Measurements from ENCODE around the gene SGMS1.
"Not testable (repeated sequence)": the region's sequence is repeated elsewhere in the genome, so short reads cannot be mapped to it uniquely, and the experiment has no call there.

Gene SGMS1

DNA sequence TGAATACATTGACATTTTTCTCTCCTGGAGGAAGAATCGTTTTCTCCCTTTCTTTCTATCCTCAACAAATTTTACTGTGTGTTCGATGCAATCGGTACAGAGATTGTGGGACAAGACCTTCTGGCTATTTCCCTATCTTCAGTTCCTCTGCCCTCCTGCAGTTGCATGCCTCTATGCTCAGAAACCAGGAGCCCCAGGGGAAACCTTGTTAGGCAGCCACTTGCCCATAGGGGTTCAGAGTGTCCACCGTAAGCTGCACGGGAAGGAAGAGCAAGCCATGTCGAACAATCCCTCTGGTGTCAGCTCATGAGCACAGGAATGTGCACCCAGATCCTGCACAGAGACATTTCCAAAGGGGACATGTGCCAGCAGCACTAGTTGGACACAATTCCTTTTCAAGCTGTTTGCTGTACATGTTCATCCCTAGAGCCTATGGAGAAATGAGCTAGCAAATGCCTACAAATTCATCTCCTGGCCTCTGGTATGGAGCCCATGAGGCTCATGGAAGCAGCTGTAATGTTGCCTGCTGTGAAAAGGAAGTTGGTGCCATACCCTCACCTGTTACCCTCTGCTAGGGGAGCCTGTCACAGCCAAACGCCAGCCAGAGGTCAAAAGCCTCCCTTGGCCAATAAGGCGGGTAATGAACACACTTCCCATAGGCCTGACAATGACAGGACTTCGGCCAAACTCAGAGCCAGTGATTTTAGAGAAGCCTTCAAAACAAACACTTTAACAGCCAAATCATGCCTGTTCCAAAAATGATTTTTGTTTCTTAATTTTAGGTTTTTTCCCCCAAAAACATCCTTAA is 336.6 kb downstream of the SGMS1 start:
- DNase-seq, result no peak

DNA sequence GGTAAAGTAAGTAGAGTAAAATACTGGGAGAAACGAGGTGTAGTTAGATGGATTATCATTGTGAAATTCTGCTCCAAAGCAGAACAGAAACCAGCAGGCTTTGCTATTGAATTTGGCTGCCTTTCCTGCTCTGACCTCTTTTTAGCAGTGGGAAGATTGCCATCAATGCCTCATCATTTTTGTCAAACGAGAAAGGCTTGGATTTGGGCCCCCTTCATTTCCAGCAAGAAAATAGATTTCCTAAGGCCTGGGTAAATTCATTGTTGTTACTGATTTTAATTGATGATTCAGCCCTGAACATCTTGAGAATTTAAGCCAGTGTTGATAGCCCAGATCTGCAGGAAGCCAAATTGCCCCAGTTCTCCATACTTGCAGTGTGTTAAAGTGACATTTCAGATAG is 337.2 kb downstream of the SGMS1 start:
- no peak for DNase-seq

DNA sequence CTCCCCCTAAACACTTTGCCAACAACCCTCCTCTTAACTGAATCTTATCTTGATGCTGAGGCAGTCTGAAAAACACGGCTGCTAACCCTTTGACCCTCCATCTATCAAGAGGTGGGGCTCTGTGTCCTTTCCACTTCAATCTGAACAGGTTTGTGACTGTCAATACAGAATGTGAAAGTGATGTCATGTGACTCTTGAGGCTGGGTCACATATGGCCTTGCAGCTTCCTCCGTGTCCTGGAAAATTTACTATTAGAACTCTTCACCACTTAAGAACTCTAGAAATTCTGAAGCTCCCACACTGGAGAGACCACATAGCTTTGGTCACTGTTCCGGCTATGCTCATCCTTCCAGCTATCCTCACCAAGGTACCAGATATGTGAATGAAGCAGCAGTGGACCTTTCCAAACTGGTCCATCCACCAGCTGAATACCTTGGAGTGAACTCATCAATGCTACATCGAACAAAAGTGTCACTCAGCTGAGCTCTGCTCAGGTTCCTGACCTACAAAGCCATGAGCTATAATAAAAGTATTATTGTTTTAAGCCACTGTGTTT is 341.7 kb downstream of the SGMS1 start:
- DNase-seq, result no peak

DNA sequence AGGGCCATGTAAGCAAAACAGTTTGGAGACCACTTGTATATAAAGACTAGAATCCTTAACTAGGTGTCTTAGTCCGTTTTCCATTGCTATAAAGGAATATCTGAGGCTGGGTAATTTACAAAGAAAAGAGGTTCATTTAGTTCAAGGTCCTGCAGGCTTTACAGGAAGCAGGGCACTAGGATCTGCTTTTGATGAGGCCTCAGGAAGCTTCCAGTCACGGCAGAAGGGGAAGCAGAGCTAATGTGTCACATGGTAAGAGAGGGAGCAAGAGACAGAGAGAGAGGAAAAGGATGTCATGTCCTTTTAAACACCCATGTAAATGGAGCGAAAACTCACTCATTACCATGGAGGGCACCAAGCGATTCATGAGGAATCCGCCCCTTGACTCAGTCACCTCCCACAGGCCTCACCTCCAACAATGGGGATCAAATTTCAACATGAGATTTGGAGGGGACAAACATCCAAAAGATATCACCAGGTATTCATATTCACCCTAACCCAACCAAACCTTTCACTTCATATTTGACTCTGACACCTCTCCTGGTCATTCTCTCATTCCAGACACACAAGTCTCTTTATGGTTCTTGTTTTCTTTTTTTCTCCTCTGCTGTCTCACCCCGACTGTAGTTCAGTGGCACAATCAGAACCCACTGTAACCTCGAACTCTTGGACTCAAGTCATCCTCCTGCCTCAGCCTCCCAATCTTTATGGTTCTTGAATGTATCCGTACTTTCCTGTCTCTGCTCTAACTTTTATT is 342.4 kb downstream of the SGMS1 start:
- DNase-seq, result no peak

DNA sequence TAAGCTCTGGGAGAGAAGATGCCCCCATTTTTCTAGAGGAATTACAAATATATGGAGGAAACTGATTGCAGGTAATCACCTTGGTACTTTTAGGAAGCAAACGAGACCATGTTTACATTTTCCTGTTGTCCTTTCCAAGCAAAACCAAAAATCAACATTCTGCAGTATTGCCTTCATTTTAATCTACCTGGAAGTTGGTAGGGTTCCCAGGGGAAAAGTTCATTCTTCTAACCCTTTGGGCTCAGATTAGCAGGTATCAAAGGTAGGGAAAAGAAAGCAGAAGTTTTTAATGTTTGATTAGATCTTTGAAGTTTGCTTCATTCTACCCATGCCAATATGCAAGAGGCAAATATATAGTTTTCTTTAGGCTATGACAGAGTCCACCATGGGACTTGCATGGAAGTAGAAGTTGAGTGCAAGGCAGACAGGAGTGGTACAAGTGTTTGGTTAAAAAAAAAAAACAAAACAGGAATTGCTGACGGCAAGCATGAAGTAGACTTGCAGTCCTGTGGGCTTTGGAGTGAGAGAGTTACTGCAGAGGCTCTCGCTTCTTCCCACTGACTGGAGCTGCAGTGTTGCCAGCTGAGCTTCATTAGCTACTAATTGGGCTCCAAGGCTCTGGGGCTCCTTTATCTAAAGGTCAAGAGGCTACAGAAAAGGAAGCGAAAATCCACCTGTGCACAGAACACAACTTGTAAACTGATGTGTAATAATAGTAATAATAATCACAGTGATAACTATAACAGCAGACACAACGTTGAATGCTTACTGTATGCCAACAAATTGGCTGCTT is 343.5 kb downstream of the SGMS1 start:
- DNase-seq, result no peak

DNA sequence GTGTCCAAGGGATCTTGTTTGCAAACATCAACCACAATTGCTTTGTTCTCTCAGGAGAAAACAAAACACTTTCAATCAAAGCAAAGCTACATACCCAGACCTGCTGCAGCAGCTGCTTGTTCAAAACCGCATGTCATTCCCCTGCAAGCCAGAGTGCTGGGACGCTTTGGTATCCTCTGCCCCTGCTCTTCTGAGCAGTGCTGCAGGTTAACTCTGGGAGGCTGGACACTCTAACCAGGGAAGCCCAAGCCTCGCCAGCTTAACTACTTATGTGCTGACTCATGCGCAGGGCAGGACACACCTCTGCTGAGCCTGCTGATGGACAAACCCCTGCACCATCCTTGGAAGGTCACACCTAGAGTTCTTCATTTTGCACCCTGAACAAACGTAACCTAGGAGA is 344.3 kb downstream of the SGMS1 start:
- DNase-seq, result no peak

DNA sequence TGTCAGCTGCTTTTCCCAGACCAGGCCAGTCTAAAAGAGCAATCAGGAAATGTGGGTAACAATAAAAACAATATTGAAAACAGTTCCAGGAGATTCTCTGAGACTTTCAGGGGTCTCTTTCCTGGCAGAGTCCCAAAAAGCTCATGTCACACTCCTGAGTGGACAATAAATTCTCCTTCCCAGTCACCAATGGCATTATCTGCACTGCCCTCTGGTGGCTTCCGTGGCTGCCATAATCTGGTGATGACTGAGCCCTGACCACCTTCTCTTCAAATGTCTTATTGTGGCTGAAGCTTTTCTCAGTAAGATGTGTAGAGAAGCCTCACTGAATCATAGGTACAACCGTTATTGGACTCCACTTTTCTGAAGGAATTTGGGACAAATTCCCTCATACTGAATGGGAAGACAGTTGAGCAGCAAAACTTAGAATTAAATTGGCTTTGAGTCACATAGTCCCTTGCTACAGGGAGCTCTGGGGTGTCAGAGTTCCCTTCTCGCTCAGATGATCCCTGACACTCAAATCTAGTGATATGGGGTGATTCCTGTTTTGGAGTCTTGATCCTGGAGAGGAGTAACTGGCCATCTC is 348.0 kb downstream of the SGMS1 start:
- peak; percentile 31 for DNase-seq

DNA sequence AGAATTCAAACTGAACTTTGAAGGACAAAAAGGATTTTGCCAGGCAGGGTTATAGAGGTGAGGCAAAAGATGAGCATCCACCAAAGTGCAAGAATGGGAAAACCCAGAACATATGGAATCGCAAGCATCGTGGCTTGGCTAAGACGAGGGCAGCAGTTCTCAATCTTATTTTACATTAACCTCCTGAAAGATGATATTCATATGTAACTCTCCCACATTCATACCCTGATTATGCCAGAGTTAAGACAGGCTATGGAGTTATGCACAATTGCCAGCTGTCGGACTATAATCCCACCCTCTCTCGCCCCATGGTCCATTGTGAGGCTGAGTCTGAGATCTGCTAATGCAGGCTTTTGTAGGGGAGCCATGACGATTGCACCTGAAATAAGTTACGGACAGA is 351.2 kb downstream of the SGMS1 start:
- DNase-seq, result no peak

DNA sequence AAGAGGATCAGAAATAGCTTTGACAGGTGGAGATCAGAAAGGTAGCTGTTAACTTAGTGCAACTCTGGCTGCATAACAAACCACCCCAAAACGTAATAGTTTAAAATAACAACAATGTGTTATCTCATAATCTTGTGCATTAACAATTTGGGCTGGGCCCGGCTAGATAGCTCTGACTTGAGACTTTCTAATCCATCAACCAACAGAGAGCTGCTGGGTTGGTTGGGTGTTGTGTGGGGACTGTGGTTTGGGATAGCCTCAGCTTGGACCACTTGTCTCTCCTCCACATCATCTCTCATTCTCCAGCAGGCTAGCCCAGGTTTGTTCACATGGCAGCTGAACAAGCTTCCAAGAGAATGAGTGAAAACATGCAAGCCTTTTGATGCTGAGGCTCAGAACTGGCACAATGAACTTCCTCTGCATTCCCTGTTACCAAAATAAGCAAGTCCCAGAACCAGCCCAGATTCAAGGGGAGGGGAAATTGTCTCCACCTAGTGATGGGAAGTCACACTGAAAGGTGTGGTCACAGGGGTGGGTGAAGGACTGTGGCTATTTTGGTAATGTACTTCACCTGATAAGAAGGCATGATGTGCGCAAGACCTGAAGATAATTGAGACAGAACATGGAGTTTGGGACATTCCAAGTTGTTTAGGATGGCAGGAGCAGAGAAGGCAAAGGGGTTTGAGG is 352.0 kb downstream of the SGMS1 start:
- DNase-seq, result no peak

DNA sequence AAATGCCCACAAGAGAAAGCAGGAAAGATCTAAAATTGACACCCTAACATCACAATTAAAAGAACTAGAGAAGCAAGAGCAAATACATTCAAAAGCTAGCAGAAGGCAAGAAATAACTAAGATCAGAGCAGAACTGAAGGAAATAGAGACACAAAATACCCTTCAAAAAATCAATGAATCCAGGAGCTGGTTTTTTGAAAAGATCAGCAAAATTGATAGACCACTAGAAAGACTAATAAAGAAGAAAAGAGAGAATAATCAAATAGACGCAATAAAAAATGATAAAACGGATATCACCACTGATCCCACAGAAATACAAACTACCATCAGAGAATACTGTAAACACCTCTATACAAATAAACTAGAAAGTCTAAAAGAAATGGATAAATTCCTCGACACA is 355.9 kb downstream of the SGMS1 start:
- DNase-seq, result not testable (repeated sequence)

DNA sequence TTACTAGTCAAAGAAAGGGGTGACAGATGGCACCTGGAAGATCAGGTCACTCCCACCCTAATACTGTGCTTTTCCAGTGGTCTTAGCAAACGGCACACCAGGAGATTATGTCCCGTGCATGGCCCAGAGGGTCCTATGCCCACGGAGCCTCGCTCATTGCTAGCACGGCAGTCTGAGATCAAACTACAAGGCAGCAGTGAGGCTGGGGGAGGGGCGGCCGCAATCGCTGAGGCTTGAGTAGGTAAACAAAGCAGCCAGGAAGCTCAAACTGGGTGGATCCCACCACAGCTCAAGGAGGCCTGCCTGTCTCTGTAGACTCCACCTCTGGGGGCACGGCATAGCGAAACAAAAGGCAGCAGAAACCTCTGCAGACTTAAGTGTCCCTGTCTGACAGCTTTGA is 361.1 kb downstream of the SGMS1 start:
- DNase-seq, result peak; percentile 14

DNA sequence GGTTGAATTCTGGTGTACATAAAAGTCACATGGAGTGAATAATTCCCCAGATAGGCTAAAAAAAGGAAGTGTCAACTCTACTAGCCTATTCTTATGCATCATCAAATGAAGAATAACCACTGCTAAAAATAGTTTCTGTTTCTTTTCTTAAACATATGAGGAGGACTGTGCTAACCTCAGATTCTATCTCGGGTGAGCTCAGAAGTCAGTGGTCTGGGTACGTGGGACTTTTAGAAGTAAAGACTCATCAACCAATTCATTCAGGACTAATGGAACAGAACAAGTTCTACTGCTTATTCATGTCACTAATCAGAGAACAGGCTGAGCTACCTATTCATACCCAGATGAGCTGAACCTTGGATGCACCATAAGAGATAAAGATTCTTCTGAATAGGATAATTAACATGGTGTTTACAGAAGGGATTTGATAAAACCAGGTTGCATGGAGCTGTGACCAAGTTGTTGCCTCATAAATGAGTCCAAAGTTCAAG is 362.9 kb downstream of the SGMS1 start:
- DNase-seq, result peak; percentile 20
